Iris pigment epithelial cell (primary cell): ENCODE results near the gene SETD1B.
"Not testable (repeated sequence)": the region's sequence is repeated elsewhere in the genome, so short reads cannot be mapped to it uniquely, and the experiment has no call there.

Experiments used
- DNase-seq: peaks from one replicate; pipeline ENCODE4 v3.0.0-alpha.2; 2011; ENCODE audit warnings: low read depth

Gene SETD1B

GRCh38 chr12:121857322-121858246 is 53.8 kb downstream of the SETD1B start:
- no peak for DNase-seq

GRCh38 chr12:121858318-121858661 is 54.5 kb downstream of the SETD1B start:
- DNase-seq: no peak

- peak; percentile 71 for DNase-seq
These were observed 55.1 kb downstream of the SETD1B start, which contains the start of gene HPD for GRCh38 chr12:121858662-121859572. Gene HPD (minus strand): TSS chr12:121858859. CDS start chr12:121858823, 36 bp downstream.

- DNase-seq: no peak
These were observed 56.4 kb downstream of the SETD1B start for GRCh38 chr12:121860257-121860656.

- not testable (repeated sequence) for DNase-seq
These were observed 56.9 kb downstream of the SETD1B start for GRCh38 chr12:121860699-121861098.

GRCh38 chr12:121861636-121862254 is 57.9 kb downstream of the SETD1B start:
- DNase-seq: peak; percentile 73

- no peak for DNase-seq
These were observed 62.5 kb downstream of the SETD1B start for GRCh38 chr12:121866331-121866730.

GRCh38 chr12:121869229-121869628 is 65.4 kb downstream of the SETD1B start:
- DNase-seq: not testable (repeated sequence)

GRCh38 chr12:121871467-121871866 is 67.7 kb downstream of the SETD1B start:
- DNase-seq: no peak

GRCh38 chr12:121872546-121873215 is 68.9 kb downstream of the SETD1B start:
- peak; percentile 98 for DNase-seq

GRCh38 chr12:121873216-121873569 is 69.4 kb downstream of the SETD1B start:
- peak; percentile 20 for DNase-seq

GRCh38 chr12:121874071-121874470 is 70.3 kb downstream of the SETD1B start:
- no peak for DNase-seq

GRCh38 chr12:121875582-121875981 is 71.8 kb downstream of the SETD1B start:
- DNase-seq: no peak

GRCh38 chr12:121876080-121876447 is 72.3 kb downstream of the SETD1B start:
- DNase-seq: not testable (repeated sequence)
